ENCODE data around the gene VPS16. TPM values are rescaled to one million over a fixed set of nuclear protein-coding genes. Genes with fewer than 3 reads are reported as not detected.
"Not testable (repeated sequence)": the region's sequence is repeated elsewhere in the genome, so short reads cannot be mapped to it uniquely, and the experiment has no call there.

The VPS16 gene
- total RNA-seq, 1 donor from 2014 or later = 32.7 TPM

GRCh38 chr20:2804852-2805688 lies 35.5 kb upstream of the VPS16 start:
- TF ChIP-seq CTCF (IDR thresholded peaks at IDR 0.05) = no peak
- Mint-ChIP-seq H3K4me1 (ENCODE audit: low read depth) (peaks cover 15% of the 10 kb centered on the region), H3K27ac (ENCODE audit: unreplicated experiment) (no peak overlapping the region), H3K9me3 (ENCODE audit: low read depth) (no peaks in the 10 kb centered on the region), H3K27me3 (ENCODE audit: low read depth) (peaks cover 47% of the 10 kb centered on the region), H3K4me3 (ENCODE audit: unreplicated experiment) (no peak overlapping the region), H3K36me3 (ENCODE audit: low read depth) (peaks cover under 1% of the 10 kb centered on the region)
- DNase-seq (ENCODE audit: low spot score) = no peak

GRCh38 chr20:2805689-2806350 lies 34.7 kb upstream of the VPS16 start:
- no peak overlapping the region for H3K27ac Mint-ChIP-seq (ENCODE audit: unreplicated experiment)
- no peak overlapping the region for H3K4me3 Mint-ChIP-seq (ENCODE audit: unreplicated experiment)
- no peaks in the 10 kb centered on the region for H3K9me3 Mint-ChIP-seq (ENCODE audit: low read depth)
- peaks cover 44% of the 10 kb centered on the region for H3K27me3 Mint-ChIP-seq (ENCODE audit: low read depth)
- no peak for DNase-seq (ENCODE audit: low spot score)
- peaks cover 11% of the 10 kb centered on the region for H3K4me1 Mint-ChIP-seq (ENCODE audit: low read depth)
- no peak for TF ChIP-seq CTCF (IDR thresholded peaks at IDR 0.05)
- H3K36me3 Mint-ChIP-seq (ENCODE audit: low read depth) = no peaks in the 10 kb centered on the region

GRCh38 chr20:2806351-2806701 lies 34.2 kb upstream of the VPS16 start:
- Mint-ChIP-seq H3K27me3 (ENCODE audit: low read depth) (peaks cover 38% of the 10 kb centered on the region), H3K4me1 (ENCODE audit: low read depth) (peaks cover 6% of the 10 kb centered on the region), H3K27ac (ENCODE audit: unreplicated experiment) (no peak overlapping the region), H3K9me3 (ENCODE audit: low read depth) (no peaks in the 10 kb centered on the region), H3K4me3 (ENCODE audit: unreplicated experiment) (no peak overlapping the region), H3K36me3 (ENCODE audit: low read depth) (no peaks in the 10 kb centered on the region)
- no peak for DNase-seq (ENCODE audit: low spot score)
- TF ChIP-seq CTCF (IDR thresholded peaks at IDR 0.05) = no peak

GRCh38 chr20:2807019-2807418 lies 33.5 kb upstream of the VPS16 start:
- DNase-seq (ENCODE audit: low spot score) = no peak
- no peak overlapping the region for H3K27ac Mint-ChIP-seq (ENCODE audit: unreplicated experiment)
- H3K9me3 Mint-ChIP-seq (ENCODE audit: low read depth) = peaks cover 4% of the 10 kb centered on the region
- H3K27me3 Mint-ChIP-seq (ENCODE audit: low read depth) = peaks cover 34% of the 10 kb centered on the region
- H3K4me3 Mint-ChIP-seq (ENCODE audit: unreplicated experiment) = no peak overlapping the region
- no peak for TF ChIP-seq CTCF (IDR thresholded peaks at IDR 0.05)
- peaks cover 2% of the 10 kb centered on the region for H3K36me3 Mint-ChIP-seq (ENCODE audit: low read depth)
- H3K4me1 Mint-ChIP-seq (ENCODE audit: low read depth) = peaks cover 5% of the 10 kb centered on the region

GRCh38 chr20:2807929-2808328 lies 32.6 kb upstream of the VPS16 start:
- H3K36me3 Mint-ChIP-seq (ENCODE audit: low read depth); H3K27ac Mint-ChIP-seq (ENCODE audit: unreplicated experiment); H3K4me3 Mint-ChIP-seq (ENCODE audit: unreplicated experiment); H3K4me1 Mint-ChIP-seq (ENCODE audit: low read depth); DNase-seq (ENCODE audit: low spot score): not testable (repeated sequence)
- Mint-ChIP-seq H3K9me3 (ENCODE audit: low read depth) (peaks cover 11% of the 10 kb centered on the region), H3K27me3 (ENCODE audit: low read depth) (peaks cover 30% of the 10 kb centered on the region)
